Mesendoderm (in vitro differentiated cells): ENCODE measurements around the gene PKP2.

ENCODE experiments used
- DNase-seq: peaks from one replicate; pipeline ENCODE4 v3.0.0; 2013
- H2AK5ac ChIP-seq: 2 replicates; pipeline ENCODE4 v1.6.1; 2013; ENCODE audit warnings: low read length, inconsistent platforms
- H2BK120ac ChIP-seq: 2 replicates; pipeline ENCODE4 v1.6.1; 2013; ENCODE audit warnings: low read depth, mild to moderate bottlenecking, low read length, moderate library complexity, mixed read lengths
- H2BK15ac ChIP-seq: replicated peaks from 2 replicates; pipeline ENCODE4 v1.6.1; 2013; ENCODE audit warnings: low read depth, mild to moderate bottlenecking, moderate library complexity
- H2BK5ac ChIP-seq: 2 replicates; pipeline ENCODE4 v1.6.1; 2013; ENCODE audit warnings: low read length, inconsistent platforms
- H3K18ac ChIP-seq: 2 replicates; pipeline ENCODE4 v1.6.1; 2013; ENCODE audit warnings: mild to moderate bottlenecking, low read length, mixed read lengths
- H3K23ac ChIP-seq: one replicate; pipeline ENCODE4 v1.6.1; 2013; ENCODE audit warnings: low read length
- H3K27ac ChIP-seq: 2 replicates; pipeline ENCODE4 v1.5.1; 2013; ENCODE audit warnings: low read depth, mild to moderate bottlenecking, inconsistent platforms, low read length, moderate library complexity
- H3K27me3 ChIP-seq: 2 replicates; pipeline ENCODE4 v1.6.1; 2013; ENCODE audit warnings: low read length, control low read depth, mild to moderate bottlenecking, inconsistent platforms; ENCODE audit not compliant: insufficient read depth, poor library complexity
- H3K36me3 ChIP-seq: 2 replicates; pipeline ENCODE4 v1.6.1; 2013; ENCODE audit warnings: low read length, inconsistent platforms; ENCODE audit not compliant: control insufficient read depth, insufficient read depth
- H3K4ac ChIP-seq: one replicate; pipeline ENCODE4 v1.6.1; 2013; ENCODE audit warnings: low read depth, mild to moderate bottlenecking, low read length, moderate library complexity
- H3K4me1 ChIP-seq: 2 replicates; pipeline ENCODE4 v1.6.1; 2013; ENCODE audit warnings: low read depth, low read length, inconsistent platforms; ENCODE audit not compliant: control insufficient read depth
- H3K4me2 ChIP-seq: 2 replicates; pipeline ENCODE4 v1.6.1; 2013; ENCODE audit warnings: low read length
- H3K4me3 ChIP-seq: 2 replicates; pipeline ENCODE4 v1.5.1; 2013; ENCODE audit warnings: mild to moderate bottlenecking, low read length
- H3K56ac ChIP-seq: one replicate; pipeline ENCODE4 v1.6.1; 2013; ENCODE audit warnings: low read length
- H3K79me1 ChIP-seq: 2 replicates; pipeline ENCODE4 v1.6.1; 2013; ENCODE audit warnings: low read length, inconsistent platforms
- H3K79me2 ChIP-seq: 2 replicates; pipeline ENCODE4 v1.6.1; 2013; ENCODE audit warnings: mild to moderate bottlenecking, low read length; ENCODE audit not compliant: control insufficient read depth, insufficient read depth
- H3K9ac ChIP-seq: 2 replicates; pipeline ENCODE4 v1.6.1; 2013; ENCODE audit warnings: low read length, inconsistent platforms
- H4K5ac ChIP-seq: one replicate; pipeline ENCODE4 v1.6.1; 2013; ENCODE audit warnings: low read length
- H4K8ac ChIP-seq: one replicate; pipeline ENCODE4 v1.6.1; 2013; ENCODE audit warnings: low read depth, mild to moderate bottlenecking, control low read depth, low read length, moderate library complexity
- WGBS: extraction: QIAGEN DNeasy Blood & Tissue Kit; methylation state at CpG from one replicate; pipeline ENCODE4 v1.1.7; 2013; ENCODE audit warnings: low lambda C conversion rate, missing lambda C conversion rate; ENCODE audit not compliant: insufficient coverage; ENCODE audit errors: extremely low coverage; 5-methylcytosine and 5-hydroxymethylcytosine counted together

PKP2 gene

GRCh38 chr12:32742133-32742532, 154.4 kb downstream of the PKP2 start:
- Histone ChIP-seq H3K9ac (no peak overlapping the region), H2BK5ac (no peak overlapping the region), H4K5ac (no peak overlapping the region), H3K27me3 (no peaks in the 10 kb centered on the region), H3K79me2 (no peaks in the 10 kb centered on the region), H3K27ac (no peak overlapping the region), H3K4me2 (no peak overlapping the region), H2BK15ac (no peak overlapping the region), H3K79me1 (peaks cover 2% of the 10 kb centered on the region), H3K36me3 (peaks cover 3% of the 10 kb centered on the region), H3K23ac (no peak overlapping the region), H3K18ac (no peak overlapping the region), H2AK5ac (no peak overlapping the region), H3K4ac (no peak overlapping the region), H2BK120ac (no peak overlapping the region), H3K4me3 (no peak overlapping the region), H4K8ac (no peak overlapping the region), H3K4me1 (no peaks in the 10 kb centered on the region), H3K56ac (no peak overlapping the region)
- WGBS: no CpG with 5 or more reads among the region's 10 CpGs
- DNase-seq: no peak
